ENCODE data around the gene CRBN.

DNA sequence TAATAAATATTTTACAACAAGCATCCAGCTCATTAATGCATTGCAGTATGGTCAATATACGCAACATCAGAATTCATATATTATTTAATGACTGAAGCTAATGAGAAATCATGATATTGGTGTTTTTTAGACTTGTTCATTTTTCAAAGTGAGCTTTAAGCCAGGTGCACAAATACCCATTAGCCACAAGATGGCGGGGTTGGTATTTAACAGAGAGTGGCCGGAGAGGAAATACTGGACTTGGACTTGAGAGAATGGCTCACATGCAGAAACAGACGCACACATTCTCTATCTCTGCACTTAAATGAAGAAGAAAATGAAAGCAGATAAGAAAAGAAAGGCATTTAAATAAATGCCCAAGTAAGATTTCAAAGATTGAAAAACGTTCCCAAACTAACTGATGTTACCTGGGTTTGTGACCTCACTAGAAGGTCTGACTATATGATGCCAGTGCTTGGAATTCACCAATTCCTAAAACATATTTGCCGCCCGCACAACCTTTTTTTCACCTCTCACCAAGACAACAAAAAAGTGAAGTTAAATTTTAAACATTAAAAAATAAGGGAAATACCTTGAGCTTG is 21.2 kb upstream of the CRBN start:
- TF ChIP-seq, protein P1, sequence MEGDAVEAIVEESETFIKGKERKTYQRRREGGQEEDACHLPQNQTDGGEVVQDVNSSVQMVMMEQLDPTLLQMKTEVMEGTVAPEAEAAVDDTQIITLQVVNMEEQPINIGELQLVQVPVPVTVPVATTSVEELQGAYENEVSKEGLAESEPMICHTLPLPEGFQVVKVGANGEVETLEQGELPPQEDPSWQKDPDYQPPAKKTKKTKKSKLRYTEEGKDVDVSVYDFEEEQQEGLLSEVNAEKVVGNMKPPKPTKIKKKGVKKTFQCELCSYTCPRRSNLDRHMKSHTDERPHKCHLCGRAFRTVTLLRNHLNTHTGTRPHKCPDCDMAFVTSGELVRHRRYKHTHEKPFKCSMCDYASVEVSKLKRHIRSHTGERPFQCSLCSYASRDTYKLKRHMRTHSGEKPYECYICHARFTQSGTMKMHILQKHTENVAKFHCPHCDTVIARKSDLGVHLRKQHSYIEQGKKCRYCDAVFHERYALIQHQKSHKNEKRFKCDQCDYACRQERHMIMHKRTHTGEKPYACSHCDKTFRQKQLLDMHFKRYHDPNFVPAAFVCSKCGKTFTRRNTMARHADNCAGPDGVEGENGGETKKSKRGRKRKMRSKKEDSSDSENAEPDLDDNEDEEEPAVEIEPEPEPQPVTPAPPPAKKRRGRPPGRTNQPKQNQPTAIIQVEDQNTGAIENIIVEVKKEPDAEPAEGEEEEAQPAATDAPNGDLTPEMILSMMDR (conservative IDR thresholded peaks at IDR 0.05), result peak; percentile 69
- no peak for TF ChIP-seq EZH2 (IDR thresholded peaks at IDR 0.05; ENCODE audit: low read depth)
